Measurements from ENCODE around the gene TEAD2.

Gene TEAD2

DNA sequence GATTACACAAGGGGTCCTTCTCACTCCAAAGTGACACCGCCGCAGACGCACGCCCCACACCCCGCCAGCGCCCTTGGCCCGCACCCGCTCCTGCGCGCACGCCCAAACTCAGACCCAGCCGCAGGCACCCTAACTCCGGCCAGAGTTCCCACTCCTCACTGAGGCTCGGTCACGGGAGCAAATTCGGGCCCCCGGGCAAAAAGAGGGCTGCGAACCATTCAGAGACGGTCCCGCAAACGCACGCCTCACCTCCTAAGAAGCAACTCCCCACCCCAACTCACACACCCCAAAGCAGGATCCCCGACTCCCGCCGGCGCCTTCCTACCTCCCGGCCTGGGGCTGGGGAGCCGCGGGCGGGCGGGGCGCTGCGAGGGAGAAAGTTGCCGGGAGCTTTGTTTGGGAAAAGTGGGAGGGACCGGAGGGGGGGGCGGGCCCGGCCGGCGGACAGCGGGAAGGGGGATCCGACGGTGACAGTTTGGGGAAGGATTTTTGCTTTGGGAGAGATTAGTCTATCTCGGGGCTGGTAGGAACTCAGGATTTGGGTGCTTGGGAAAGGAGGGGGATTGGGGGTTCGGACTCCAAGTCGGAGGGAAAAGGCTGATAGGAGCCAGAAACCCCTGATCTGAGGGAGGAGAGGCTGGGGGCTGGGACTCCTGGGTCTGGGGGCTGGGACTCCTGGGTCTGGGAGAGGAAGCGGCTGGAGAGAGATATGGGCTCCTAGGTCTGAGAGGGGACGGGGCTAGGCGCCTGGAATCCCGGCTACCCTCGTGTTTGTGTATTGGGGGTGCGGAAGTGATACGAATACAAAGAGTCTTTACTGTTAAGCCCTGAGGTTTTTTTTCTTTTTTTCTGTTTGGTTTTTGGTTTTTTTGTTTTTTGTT is at the start of gene TEAD2:
TEAD2 (minus strand) TSS at position 369 of the 881 bp plus-strand sequence. CDS start 2,341 bp downstream, outside the sequence.
- Histone ChIP-seq H3K27me3 (peaks cover 61% of the 10 kb centered on the region), H3K9ac (no peak within 1 kb of the TSS), H3K9me3 (peaks cover 10% of the 10 kb centered on the region), H3K4me2 (no peak within 1 kb of the TSS), H4K20me1 (no peaks in the 10 kb centered on the region; the same call in 1 of the 2 replicates), H3K27ac (no peak within 1 kb of the TSS), H3K4me3 (no peak within 1 kb of the TSS), H3K36me3 (no peaks in the 10 kb centered on the region), H3K4me1 (no peaks in the 10 kb centered on the region)
- no peak for TF ChIP-seq Cebpa-rat (IDR thresholded peaks at IDR 0.05)

DNA sequence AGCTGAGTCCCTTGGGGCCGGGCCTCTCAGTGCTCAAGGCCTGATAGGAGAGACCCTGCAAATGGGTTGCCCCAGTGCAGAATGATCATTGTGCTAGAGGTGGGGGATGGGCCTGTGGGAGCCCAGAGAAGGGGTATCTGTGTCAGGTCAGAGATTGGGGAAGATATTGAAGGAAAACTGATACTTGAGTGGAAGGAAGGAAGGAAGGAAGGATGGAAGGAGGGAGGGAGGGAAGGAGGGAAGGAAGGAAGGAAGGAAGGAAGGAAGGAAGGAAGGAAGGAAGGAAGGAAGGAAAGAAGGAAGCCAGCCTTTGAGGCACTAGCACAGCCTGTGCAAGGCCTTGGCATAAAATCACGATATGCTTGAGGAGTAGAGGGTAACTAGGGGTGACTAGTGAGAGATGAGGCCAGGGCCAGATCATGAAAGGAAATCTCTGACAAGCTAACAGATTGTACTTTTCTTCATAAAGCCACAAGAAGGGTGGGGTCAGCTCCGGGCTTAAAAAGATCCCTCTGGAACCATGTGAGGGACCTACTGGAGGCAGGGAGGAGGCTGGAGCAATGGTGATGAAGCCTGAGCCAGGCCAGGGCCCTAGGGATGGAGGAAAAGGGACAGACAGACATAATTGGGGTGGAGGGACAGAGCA is 49.6 kb upstream of the TEAD2 start:
- TF ChIP-seq Cebpa-rat (IDR thresholded peaks at IDR 0.05): no peak
- peak overlapping the region; percentile 95 for H3K4me2 ChIP-seq
- peaks cover 100% of the 10 kb centered on the region for H3K4me1 ChIP-seq
- H3K9me3 ChIP-seq: no peaks in the 10 kb centered on the region
- H3K36me3 ChIP-seq: no peaks in the 10 kb centered on the region
- H3K27ac ChIP-seq: peak overlapping the region; percentile 70; the same call in 1 of the 2 replicates
- H3K4me3 ChIP-seq: no peak overlapping the region
- no peak overlapping the region for H3K9ac ChIP-seq
- no peaks in the 10 kb centered on the region for H3K27me3 ChIP-seq
- H4K20me1 ChIP-seq: no peaks in the 10 kb centered on the region

GRCh38 chr19:49409441-49410029 is 47.3 kb upstream of the TEAD2 start:
- H3K27ac ChIP-seq: peak overlapping the region; percentile 73
- peak overlapping the region; percentile 19; the same call in 1 of the 2 replicates for H3K4me3 ChIP-seq
- H3K4me2 ChIP-seq: peak overlapping the region; percentile 95

GRCh38 chr19:49408816-49409440 is 46.7 kb upstream of the TEAD2 start:
- Histone ChIP-seq H3K27me3 (no peaks in the 10 kb centered on the region), H4K20me1 (no peaks in the 10 kb centered on the region), H3K36me3 (no peaks in the 10 kb centered on the region), H3K9me3 (no peaks in the 10 kb centered on the region), H3K9ac (peak overlapping the region; percentile 46; the same call in 1 of the 2 replicates), H3K27ac (peak overlapping the region; percentile 73), H3K4me3 (peak overlapping the region; percentile 9; the same call in 1 of the 2 replicates), H3K4me1 (peaks cover 100% of the 10 kb centered on the region), H3K4me2 (peak overlapping the region; percentile 95)
- no peak for TF ChIP-seq Cebpa-rat (IDR thresholded peaks at IDR 0.05)

More at GRCh38 chr19:49409441-49410029, 47.3 kb upstream of the TEAD2 start:
- no peaks in the 10 kb centered on the region for H3K36me3 ChIP-seq
- no peaks in the 10 kb centered on the region for H4K20me1 ChIP-seq
- H3K4me1 ChIP-seq: peaks cover 100% of the 10 kb centered on the region
- H3K27me3 ChIP-seq: no peaks in the 10 kb centered on the region
- no peak for TF ChIP-seq Cebpa-rat (IDR thresholded peaks at IDR 0.05)
- no peaks in the 10 kb centered on the region for H3K9me3 ChIP-seq
- H3K9ac ChIP-seq: peak overlapping the region; percentile 46; the same call in 1 of the 2 replicates

GRCh38 chr19:49407482-49408015 is 45.3 kb upstream of the TEAD2 start:
- Histone ChIP-seq H4K20me1 (no peaks in the 10 kb centered on the region), H3K27me3 (no peaks in the 10 kb centered on the region), H3K9me3 (no peaks in the 10 kb centered on the region), H3K27ac (no peak overlapping the region), H3K36me3 (no peaks in the 10 kb centered on the region), H3K4me1 (peaks cover 100% of the 10 kb centered on the region), H3K4me2 (peak overlapping the region; percentile 95), H3K9ac (0 out of 2 replicates have a peak overlapping the region, but pooled peaks have one; percentile 34), H3K4me3 (no peak overlapping the region)
- no peak for TF ChIP-seq Cebpa-rat (IDR thresholded peaks at IDR 0.05)

- no peak for TF ChIP-seq Cebpa-rat (IDR thresholded peaks at IDR 0.05)
- Histone ChIP-seq H3K9me3 (no peaks in the 10 kb centered on the region), H3K27me3 (no peaks in the 10 kb centered on the region), H3K4me3 (no peak overlapping the region), H3K36me3 (no peaks in the 10 kb centered on the region), H3K4me2 (peak overlapping the region; percentile 95), H4K20me1 (no peaks in the 10 kb centered on the region), H3K27ac (no peak overlapping the region), H3K9ac (no peak overlapping the region), H3K4me1 (peaks cover 100% of the 10 kb centered on the region)
Observed at GRCh38 chr19:49407079-49407478, 44.9 kb upstream of the TEAD2 start.

- H3K4me2 ChIP-seq: peak overlapping the region; percentile 50
- no peaks in the 10 kb centered on the region for H3K9me3 ChIP-seq
- no peaks in the 10 kb centered on the region for H3K27me3 ChIP-seq
- H3K36me3 ChIP-seq: no peaks in the 10 kb centered on the region
- H3K9ac ChIP-seq: peak overlapping the region; percentile 4; the same call in 1 of the 2 replicates
- no peak for TF ChIP-seq Cebpa-rat (IDR thresholded peaks at IDR 0.05)
- H3K27ac ChIP-seq: peak overlapping the region; percentile 65
- peaks cover 79% of the 10 kb centered on the region for H3K4me1 ChIP-seq
- H3K4me3 ChIP-seq: no peak overlapping the region
- H4K20me1 ChIP-seq: no peaks in the 10 kb centered on the region
Observed at GRCh38 chr19:49403404-49404187, 41.4 kb upstream of the TEAD2 start.

DNA sequence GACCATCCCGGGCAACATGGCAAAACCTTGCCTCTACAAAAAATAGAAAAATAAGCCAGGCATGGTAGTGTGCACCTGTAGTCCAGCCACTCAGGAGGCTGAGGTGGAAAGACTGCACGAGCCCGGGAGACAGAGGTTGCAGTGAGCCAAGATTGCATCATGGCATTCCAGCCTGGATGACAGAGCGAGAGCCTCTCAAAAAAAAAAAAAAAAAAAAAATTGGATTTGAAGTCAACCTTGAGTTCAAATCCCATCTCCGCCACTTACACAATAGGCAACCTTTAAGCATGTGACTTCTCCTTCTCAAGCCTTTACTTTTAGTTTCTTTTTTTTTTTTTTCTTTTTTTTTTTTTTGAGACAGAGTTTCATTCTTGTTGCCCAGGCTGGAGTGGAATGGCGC is 37.8 kb upstream of the TEAD2 start:
- Histone ChIP-seq H3K9ac (no peak overlapping the region), H3K4me1 (peaks cover 69% of the 10 kb centered on the region), H3K4me2 (no peak overlapping the region), H4K20me1 (no peaks in the 10 kb centered on the region), H3K4me3 (no peak overlapping the region), H3K36me3 (no peaks in the 10 kb centered on the region), H3K27me3 (no peaks in the 10 kb centered on the region), H3K9me3 (no peaks in the 10 kb centered on the region), H3K27ac (no peak overlapping the region)
- TF ChIP-seq Cebpa-rat (IDR thresholded peaks at IDR 0.05): no peak
